Stimulated activated CD4-positive, alpha-beta T cell treated with anti-CD3 and anti-CD28 coated beads, Interleukin-15, amount 100 ng/mL, for 24 hours (primary cell): ENCODE results near the gene LRP2.

ENCODE experiments used
- DNase-seq: peaks from one replicate; pipeline ENCODE4 v3.0.0-alpha.2; 2020

LRP2 gene

GRCh38 chr2:169114056-169114455, 248.3 kb downstream of the LRP2 start:
- DNase-seq = no peak

- no peak for DNase-seq
Measured at GRCh38 chr2:169112841-169113240, 249.5 kb downstream of the LRP2 start.

GRCh38 chr2:169110916-169111315, 251.4 kb downstream of the LRP2 start:
- no peak for DNase-seq

- DNase-seq = no peak
Measured at GRCh38 chr2:169110419-169110818, 251.9 kb downstream of the LRP2 start.

GRCh38 chr2:169109502-169110409, 252.6 kb downstream of the LRP2 start:
- DNase-seq = peak; percentile 81

- DNase-seq = no peak
Measured at GRCh38 chr2:169108099-169108884, 254.0 kb downstream of the LRP2 start.

GRCh38 chr2:169107645-169108044, 254.7 kb downstream of the LRP2 start:
- no peak for DNase-seq

GRCh38 chr2:169106563-169107545, 255.5 kb downstream of the LRP2 start:
- DNase-seq = no peak

- DNase-seq = no peak
Measured at GRCh38 chr2:169106134-169106533, 256.2 kb downstream of the LRP2 start.

GRCh38 chr2:169105476-169105875, 256.9 kb downstream of the LRP2 start:
- no peak for DNase-seq

- DNase-seq = no peak
Measured at GRCh38 chr2:169104848-169105247, 257.5 kb downstream of the LRP2 start.

- peak; percentile 19 for DNase-seq
Measured at GRCh38 chr2:169095621-169096105, 266.7 kb downstream of the LRP2 start.

- DNase-seq = no peak
Measured at GRCh38 chr2:169094676-169095075, 267.7 kb downstream of the LRP2 start.

GRCh38 chr2:169093535-169093934, 268.8 kb downstream of the LRP2 start:
- DNase-seq = no peak

GRCh38 chr2:169091761-169092519, 270.4 kb downstream of the LRP2 start:
- DNase-seq = no peak

GRCh38 chr2:169091256-169091655, 271.1 kb downstream of the LRP2 start:
- no peak for DNase-seq

GRCh38 chr2:169090133-169090820, 272.1 kb downstream of the LRP2 start:
- no peak for DNase-seq

- DNase-seq = no peak
Measured at GRCh38 chr2:169089182-169089581, 273.2 kb downstream of the LRP2 start.

- no peak for DNase-seq
Measured at GRCh38 chr2:169087757-169088379, 274.5 kb downstream of the LRP2 start.

- no peak for DNase-seq
Measured at GRCh38 chr2:169086893-169087467, 275.4 kb downstream of the LRP2 start.
